ENCODE measurements around the gene SLCO1A2.
A peak's percentile ranks its signal among the peaks of the same experiment; 100 is the strongest.

The SLCO1A2 gene

DNA sequence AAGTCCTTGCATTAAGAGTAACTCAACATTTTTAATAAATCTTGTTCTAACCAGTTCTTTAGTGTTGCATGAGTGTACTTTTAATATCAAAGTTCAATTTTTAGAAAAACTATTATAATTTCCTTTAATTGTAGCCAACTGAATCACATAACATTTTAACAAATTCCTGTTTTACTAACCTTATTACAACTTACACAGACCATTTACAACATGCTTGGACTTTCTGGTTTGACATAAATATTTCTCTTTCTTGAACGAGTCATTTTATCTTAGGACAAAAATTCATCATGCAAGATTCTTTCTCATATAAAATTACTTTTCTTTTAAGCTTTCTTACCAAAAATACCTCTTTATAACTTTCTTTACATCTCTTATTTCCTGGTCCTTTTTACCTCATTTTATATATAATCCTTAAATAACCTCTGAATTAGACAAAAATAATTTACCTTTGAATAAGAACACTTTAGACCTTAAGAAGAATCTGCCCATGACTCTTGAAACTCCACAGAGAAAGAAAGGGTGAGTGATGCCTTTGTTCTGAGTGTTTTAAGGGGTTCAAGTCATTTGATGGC is 3.9 kb downstream of the SLCO1A2 start:
- DNase-seq (ENCODE audit: low read depth, low spot score) = peak; percentile 8

DNA sequence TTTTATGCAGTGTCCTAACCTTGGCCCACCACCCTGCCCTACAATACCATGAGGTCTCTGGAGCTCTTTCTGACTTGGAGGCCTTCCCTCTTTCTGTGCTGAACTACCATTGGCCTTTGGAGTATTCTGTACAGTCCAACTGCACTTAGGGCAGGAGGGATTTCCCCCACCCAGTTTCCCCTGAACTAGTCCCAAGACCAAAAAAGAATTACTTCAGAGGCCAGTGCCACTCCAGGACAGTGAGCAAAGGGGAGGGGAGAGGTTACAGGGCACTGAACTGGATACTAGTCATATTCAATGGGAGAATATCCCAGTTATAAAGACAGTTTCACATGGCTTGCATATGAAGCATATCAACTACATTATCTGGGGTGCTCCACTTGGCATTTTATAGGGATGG is 6.1 kb downstream of the SLCO1A2 start:
- DNase-seq (ENCODE audit: low read depth, low spot score) = no peak

DNA sequence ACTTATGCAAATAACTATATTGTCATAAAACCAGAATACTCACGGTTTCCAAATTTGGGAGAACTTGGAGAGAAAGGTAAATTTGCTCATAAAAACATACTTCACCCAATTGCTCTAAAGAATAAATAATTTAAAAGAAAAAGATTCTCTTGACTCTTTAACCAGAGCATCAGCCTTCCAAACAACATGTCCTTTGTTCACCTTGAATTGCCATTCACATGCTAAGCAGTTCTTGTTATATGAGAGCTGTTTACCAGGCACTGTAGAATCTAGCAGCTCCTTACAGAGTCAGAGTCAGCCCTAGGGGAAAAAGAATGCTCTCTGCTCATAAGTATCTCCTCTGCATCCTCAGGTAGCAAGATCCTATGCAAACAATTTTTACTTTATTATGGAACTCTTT is 10.2 kb downstream of the SLCO1A2 start:
- DNase-seq (ENCODE audit: low read depth, low spot score) = no peak

DNA sequence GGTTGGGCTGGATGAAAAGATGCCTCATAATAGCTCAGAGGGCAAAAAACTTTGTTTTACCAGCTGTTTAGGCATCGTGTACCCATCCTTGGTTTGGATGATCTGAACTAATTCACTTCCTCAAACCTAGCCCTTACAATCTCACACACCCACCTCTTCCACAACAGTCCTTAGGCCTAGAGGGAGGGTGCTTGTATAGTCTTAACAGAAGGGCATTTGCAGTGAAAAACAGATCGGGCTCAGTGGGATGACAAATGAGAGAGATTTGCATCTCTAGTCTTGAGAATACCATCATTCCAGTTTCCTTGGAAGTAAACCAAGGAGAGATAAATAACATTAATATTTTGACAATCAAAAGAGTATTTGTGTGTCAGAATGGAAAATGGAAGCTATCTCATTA is 11.0 kb downstream of the SLCO1A2 start:
- DNase-seq (ENCODE audit: low read depth, low spot score) = no peak

DNA sequence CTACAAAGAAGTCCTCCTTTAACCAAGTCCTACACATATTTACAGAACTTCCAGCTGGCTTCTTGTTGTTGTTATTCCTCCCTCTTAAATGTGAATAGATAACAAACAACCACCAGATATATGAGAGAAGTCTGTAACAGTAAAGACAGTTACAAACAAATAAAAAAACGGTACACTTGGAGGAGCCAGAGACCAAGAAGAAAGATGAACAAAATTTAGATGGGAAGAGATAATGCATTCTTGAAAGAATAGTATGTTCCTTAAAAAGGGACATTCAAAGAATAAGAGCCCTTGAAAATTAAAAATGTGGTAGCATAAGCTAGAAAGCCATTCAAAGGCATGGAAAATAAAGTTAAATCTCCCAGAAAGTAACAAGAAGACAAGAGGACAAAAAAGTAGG is 25.9 kb downstream of the SLCO1A2 start:
- no peak for DNase-seq (ENCODE audit: low read depth, low spot score)

DNA sequence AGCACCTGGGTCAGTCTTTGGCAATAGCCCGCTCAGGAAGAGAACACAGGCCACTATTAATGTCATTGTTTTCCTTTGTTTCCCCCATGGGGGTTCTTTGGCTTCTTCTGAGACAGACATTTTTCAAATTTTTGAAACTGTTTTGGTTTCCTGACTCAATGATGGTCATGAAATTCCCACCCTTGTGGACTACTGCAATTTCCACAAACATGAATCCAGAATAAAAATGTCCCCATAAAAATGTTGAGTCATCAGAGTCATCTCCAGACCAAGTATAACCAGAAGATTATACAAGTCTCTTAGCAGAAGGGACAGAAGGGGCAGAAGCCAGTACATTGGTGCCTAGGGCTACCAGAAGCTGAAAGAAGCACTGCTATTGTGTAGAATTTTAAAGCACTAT is 29.1 kb downstream of the SLCO1A2 start:
- DNase-seq (ENCODE audit: low read depth, low spot score) = peak; percentile 4

DNA sequence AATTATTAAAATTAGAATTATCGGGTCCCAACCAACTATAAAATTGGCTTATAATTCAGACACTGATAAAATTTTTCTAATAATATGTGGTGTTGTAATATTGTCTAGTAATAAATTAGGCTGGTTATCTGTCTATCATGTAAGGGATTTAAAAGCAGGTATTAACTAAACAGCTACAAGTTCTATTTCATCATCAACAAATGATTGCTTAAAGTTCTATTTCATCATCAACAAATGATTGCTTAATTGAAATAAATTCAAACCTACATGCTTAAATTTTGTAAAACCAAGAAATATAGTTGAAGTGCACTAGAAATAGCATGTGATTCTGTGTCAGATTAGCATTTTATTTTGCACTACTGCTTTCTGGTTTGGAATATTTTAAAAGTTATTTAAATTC is 34.1 kb downstream of the SLCO1A2 start:
- DNase-seq (ENCODE audit: low read depth, low spot score) = no peak

DNA sequence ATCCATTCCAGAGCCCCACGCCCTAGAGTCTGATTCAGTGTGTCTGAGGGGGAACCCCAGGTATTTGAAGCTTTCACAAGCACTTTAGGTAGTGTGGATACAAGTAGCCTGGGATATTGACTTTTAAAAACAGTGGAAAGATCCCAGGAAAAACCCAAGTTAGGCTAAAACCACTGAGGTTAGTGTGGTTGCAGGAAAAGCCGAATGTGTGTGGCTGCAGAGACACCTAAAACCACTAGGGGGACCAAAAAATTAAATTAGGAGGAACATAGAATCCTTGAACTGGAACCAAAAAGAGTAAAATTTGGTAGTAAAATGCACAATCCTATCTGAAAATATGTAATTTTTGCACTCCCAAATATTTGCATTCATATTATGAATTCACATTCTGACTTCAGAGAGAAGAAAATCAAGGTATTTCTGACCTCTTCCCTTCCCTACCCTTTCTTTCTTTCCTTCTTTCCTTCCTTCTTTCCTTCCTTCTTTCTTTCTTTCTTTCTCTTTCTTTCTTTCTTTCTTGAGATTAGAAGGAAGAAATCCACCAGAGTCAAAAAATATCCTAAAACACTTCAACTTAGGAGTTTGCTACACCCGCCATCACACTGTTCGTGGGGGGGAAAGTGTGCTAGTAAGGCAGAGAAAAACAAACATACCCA is 37.8 kb downstream of the SLCO1A2 start:
- DNase-seq (ENCODE audit: low read depth, low spot score) = peak; percentile 39

DNA sequence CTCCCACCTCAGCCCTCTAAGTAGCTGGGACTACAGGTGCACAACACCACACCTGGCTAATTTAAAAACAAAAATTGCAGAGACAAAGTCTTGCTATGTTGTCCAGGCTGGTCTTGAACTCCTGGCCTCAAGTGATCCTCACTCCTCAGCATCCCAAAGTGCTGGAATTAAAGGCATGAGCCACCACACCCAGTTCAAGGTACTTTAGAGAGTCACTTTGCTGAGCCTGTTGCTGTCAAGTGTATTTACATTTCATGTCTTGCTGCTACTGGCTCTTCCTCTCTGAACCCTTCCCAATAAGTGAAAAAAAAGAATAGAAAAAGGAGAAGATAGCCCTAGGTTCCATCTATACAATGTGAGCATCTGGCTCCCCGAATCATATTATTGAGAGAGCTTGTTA is 38.4 kb downstream of the SLCO1A2 start:
- no peak for DNase-seq (ENCODE audit: low read depth, low spot score)

DNA sequence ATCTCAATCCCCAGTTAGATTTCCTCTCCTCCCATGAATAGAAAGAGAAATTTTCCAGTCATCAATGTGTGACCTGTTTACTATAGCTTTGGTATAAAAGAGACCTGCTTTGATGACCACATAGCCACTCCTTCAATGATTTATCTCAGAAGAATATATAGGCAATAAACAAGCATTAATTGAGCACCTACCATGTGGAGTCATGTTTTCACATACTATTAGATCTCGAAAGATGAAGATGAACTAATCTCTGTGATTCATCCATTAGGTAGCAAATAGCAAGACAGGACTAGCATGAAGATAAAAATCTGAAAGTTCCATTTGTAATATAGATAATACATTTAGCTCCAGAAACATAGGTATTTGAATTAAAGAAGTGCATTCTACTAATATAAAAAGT is 40.5 kb downstream of the SLCO1A2 start:
- DNase-seq (ENCODE audit: low read depth, low spot score) = no peak

DNA sequence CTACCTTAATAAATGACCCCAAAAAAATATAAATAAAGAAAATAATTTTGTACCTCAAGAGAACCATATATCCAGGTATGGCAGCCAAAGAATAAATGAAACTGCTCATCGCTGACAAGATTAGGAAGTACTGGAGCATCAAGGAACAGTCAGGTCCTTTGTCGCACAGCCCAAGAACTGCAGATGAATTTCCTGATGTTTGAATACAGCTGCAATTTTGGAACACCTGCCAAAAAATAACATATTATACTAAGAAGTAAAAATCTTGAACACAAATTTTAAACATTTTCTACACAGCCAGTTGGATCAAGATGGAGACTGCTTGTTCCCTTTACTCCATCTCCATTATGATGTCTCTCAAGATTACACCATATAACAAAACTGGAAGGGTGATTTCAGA is 42.6 kb downstream of the SLCO1A2 start:
- DNase-seq (ENCODE audit: low read depth, low spot score) = no peak

DNA sequence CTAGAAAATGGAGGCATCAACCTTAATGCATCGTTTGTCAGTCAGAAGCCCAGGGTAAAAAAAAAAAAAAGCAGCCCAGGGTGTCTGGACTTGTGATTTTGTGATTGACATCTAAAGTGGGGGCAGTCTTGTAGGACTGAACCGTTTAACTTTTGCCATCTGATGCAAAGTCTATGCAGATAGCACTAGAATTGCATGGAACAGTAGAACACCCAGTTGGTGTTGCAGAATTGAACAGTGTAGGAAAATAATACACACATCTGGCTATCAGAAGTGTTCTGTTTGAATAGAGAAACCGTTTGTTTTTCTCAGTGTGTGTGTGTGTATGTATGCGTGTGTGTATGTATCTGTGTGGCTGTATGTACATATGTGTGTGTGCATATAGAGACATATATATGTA is 45.0 kb downstream of the SLCO1A2 start:
- DNase-seq (ENCODE audit: low read depth, low spot score) = no peak

DNA sequence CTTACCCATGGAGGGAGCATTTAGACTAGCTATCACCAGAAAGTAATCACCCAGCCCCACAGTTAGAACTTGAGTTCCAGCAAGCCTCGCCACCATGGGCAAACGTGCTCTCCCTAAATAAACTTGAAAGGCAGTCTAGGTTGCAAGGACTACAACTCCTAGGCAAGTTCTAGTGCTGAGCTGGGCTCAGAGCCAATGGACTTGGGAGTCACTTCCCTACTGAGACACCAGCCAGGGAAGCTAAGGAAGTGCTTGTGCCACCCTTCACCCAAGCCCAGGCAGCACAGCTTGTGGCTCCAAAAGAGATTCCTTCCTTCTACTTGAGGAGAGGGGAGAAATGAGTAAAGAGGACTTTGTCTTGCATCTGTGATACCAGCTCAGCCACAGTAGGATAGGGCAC is 57.9 kb downstream of the SLCO1A2 start:
- no peak for DNase-seq (ENCODE audit: low read depth, low spot score)

DNA sequence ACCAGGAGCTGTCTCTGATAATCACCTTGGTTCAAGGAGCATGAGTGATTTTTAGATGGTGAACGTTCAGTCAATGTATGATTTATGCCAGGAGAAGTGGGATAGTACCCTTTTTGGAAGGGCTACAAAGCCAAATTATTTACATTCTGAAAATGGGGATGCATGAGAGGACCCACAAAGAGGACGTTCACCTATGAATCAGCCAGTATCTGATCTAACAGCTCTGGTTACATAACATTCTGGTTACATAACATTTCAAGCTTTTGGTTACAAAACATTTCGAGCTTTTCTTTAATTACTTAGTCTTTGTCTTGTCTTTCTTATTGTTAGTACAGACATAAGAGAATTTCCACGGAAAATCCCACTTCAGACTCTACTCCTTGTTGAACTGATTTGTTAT is 68.8 kb downstream of the SLCO1A2 start:
- DNase-seq (ENCODE audit: low read depth, low spot score) = no peak

DNA sequence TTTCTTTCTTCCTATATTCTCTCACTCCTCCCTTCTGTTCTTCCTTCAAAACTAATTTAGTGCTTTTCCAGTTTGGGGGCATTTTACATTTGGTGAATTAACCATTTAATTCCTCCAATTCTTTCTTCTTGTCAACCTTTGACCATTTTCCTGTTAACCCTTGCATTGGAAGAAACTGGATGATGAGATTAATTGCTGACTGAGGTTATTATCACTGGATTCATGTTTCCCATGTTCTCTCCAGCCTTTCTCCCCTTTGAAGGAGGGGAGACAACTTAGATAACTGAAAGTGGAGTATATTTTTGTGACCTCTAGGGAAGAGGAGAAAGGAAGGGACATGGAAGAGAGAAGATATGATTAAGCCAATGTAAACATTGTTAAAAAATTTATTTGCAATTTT is 70.5 kb downstream of the SLCO1A2 start:
- DNase-seq (ENCODE audit: low read depth, low spot score) = no peak

DNA sequence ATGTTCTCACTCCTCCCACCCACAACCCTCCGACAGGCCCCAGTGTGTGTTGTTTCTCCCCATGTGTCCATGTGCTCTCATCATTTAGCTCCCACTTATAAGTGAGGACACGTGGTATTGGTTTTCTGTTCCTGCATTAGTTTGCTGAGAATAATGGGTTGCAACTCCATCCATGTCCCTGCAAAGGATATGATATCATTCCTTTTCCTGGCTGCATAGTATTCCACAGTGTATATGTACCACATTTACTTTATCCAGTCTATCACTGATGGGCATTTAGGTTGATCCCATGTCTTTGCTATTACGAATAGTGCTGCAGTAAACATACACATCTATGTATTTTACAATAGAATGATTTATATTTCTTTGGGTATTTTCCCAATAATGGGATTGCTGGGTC is 77.5 kb downstream of the SLCO1A2 start:
- DNase-seq (ENCODE audit: low read depth, low spot score) = no peak

DNA sequence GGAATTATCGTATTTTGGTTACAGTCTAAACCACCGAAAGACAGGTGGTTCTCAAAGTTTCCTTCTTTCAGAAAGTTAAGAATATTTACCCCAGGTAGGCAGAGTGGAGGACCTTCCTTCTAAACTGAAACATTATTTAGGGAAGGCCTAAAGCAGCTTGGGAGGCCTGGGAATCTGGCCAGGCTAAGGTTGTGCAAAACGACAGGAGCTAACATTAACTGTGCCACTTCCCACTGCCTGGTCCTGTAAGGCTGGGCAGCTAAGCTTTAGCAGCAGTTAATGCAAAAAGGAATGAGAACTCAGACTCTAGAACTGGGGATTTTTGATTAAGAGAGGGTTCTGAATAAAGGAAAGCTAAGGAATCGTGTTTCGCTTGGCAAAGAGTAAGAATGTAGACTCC is 82.6 kb downstream of the SLCO1A2 start:
- no peak for DNase-seq (ENCODE audit: low read depth, low spot score)

DNA sequence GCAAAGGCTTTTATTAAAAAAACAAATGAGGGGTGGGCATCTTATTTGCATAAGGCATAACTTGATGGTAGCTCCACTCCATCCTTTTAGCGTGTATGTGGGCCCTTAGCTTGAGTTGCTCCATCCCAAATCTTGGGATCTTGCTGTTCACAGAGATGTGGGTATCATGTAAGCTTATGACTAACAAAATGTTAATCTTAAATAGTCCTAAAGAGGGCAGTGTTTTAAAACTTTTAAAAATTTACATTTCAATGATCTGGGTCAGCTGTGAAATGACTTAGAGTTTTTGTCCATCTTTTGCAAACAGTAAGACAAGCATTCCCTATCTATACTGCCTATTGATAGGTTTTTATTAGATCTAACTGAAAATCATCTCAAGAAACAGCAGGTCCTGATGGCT is 86.0 kb downstream of the SLCO1A2 start:
- DNase-seq (ENCODE audit: low read depth, low spot score) = peak; percentile 11

DNA sequence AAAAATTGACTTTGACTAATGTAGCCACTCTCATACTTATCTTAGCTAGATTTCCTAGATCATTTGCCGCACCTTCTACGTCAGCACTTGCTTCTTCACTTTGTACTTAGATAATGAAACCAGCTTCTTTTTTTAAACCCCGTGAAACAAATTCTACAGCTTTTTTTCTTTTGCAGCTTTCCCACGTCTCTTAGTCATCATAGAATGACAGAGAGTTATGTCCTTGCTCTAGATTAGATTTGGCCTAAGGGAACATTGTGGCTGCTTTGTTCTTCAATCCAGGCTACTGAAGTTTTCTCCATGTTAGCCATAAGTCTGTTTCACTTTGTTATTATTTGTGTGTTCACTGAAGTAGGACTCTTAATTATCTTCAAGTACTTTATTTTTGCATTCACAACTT is 94.9 kb downstream of the SLCO1A2 start:
- DNase-seq (ENCODE audit: low read depth, low spot score) = peak; percentile 5

DNA sequence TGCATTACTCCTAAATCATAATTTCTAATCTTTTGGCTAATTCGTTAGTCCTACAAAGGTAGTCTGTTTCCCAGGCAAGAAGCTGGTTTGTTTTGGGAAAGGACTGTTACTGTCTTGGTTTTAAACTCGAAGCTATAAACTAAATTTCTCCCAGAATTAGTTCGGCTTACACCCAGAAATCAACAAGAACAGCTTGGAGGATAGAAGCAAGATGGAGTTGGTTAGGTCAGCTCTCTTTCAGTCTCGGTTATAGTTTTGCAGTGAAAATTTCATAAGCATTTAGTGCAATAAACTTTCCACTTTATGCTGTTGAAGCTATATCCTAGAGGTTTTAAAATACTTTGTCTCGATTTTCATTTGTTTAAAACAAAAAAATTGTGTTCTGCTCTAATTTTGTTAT is 100.3 kb downstream of the SLCO1A2 start:
- DNase-seq (ENCODE audit: low read depth, low spot score) = no peak

DNA sequence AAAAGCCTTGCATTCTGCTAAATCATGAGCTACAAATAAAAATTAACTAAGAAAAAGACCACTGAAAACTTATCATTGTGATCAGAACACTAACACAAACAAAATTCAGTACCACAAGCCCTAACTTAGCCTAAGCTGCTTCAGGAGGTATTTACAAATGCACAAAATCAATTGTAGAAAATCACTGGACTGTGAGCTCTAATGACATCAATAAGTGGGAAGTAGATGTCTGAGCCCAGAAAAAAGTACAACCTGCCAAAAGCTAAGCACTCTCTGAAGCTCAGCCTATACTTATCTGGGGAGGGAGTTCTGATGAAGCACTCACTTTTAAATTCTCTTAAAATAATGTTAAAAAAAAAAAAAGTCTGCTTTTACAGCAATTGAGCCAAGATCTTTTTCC is 110.8 kb downstream of the SLCO1A2 start:
- peak; percentile 26 for DNase-seq (ENCODE audit: low read depth, low spot score)

DNA sequence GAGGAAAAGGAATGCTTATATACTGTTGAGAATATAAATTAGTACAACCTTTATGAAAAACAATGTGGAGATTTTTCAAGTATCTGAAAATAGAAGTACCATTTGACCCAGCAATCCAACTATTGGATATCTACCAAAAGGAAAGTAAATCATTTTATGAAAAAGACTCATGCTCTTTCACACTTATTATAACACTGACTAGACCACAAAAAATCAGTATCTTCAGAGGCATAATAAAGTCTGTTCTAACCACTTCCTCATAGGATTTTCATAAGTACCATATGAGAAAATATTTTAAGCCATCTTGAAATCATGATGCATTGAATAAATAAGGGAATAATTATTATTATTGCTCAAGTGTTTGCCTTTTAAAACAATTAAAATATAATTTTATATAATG is 112.9 kb downstream of the SLCO1A2 start:
- DNase-seq (ENCODE audit: low read depth, low spot score) = no peak

DNA sequence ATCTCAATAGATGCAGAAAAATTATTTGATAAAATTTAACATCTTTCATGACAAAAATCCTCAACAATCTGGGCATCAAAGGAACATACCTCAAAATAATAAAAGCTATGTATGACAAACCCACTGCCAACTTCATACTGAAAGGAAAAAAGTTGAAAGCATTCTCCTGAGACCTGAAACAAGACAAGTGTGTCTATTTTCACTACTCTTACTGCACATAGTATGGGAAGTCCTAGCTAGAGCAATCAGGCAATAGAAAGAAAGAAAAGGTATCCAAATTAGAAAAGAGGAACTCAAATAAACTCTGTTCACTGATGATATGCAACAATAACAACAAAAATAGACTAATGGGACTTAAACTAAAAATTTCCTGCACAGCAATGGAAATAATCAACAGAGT is 113.6 kb downstream of the SLCO1A2 start:
- DNase-seq (ENCODE audit: low read depth, low spot score) = no peak

DNA sequence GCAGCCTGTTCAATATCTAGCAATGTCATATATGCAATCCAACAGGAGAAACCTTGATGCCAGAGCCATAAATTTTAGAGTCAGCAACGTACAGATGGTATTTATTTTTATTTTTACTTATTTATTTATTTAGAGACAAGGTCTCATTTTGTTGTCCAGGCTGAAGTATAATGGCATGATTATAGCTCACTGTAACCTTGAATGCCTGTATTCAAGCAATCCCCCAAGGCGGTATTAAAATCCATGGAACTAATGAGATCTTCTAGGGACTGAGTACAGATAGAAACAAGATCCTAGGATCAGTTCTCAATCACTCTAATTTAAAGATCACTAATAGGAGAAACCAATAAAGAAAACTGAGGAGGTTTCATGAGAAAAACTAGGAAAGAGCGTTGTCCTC is 114.5 kb downstream of the SLCO1A2 start:
- DNase-seq (ENCODE audit: low read depth, low spot score) = no peak

All from astrocyte of the hippocampus (primary cell).